ENCODE measurements around the gene PLA2G2D.

The PLA2G2D gene

DNA sequence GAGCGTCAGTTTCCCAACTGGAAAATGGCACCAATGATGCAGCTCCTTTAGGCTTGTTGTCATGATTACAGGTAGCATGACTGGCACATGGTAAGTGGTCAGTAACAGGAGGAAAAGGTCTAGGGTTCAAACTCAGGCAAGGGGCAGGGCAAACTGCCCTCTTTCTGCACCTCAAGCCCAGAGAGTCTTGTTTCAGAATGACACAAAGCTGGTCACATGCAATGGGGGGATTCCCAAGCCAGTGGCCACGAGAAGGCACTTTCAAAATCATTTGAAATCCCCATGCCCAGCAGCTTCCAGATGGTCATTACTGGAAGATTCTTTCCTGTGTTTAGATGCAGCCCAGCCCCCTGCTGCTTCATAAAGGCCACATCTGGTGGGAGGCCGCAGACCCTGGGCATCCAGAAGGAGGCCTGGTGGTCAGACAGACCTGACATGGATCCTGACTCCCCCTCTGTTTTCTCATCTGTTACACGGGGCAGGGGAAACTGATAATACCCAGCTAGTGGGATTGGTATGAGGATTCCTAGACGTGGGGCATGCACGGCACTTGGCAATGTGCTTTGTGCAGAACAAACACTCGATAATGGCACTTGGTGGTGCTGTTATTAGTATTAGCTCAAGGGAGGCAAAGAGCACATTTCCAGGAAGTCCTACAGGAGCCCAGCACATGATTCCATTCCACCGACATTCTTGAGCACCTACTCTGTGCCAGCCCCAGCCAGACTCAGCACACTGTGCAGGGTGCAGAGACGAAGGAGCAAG lies 6.9 kb upstream of the PLA2G2D start:
- TF ChIP-seq, protein P1, sequence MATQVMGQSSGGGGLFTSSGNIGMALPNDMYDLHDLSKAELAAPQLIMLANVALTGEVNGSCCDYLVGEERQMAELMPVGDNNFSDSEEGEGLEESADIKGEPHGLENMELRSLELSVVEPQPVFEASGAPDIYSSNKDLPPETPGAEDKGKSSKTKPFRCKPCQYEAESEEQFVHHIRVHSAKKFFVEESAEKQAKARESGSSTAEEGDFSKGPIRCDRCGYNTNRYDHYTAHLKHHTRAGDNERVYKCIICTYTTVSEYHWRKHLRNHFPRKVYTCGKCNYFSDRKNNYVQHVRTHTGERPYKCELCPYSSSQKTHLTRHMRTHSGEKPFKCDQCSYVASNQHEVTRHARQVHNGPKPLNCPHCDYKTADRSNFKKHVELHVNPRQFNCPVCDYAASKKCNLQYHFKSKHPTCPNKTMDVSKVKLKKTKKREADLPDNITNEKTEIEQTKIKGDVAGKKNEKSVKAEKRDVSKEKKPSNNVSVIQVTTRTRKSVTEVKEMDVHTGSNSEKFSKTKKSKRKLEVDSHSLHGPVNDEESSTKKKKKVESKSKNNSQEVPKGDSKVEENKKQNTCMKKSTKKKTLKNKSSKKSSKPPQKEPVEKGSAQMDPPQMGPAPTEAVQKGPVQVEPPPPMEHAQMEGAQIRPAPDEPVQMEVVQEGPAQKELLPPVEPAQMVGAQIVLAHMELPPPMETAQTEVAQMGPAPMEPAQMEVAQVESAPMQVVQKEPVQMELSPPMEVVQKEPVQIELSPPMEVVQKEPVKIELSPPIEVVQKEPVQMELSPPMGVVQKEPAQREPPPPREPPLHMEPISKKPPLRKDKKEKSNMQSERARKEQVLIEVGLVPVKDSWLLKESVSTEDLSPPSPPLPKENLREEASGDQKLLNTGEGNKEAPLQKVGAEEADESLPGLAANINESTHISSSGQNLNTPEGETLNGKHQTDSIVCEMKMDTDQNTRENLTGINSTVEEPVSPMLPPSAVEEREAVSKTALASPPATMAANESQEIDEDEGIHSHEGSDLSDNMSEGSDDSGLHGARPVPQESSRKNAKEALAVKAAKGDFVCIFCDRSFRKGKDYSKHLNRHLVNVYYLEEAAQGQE (IDR thresholded peaks at IDR 0.05; ENCODE audit: insufficient read depth in 1 of 2, low read depth in 2 of 2, low read length in 2 of 2), result no peak
- TF ChIP-seq TAF1 (IDR thresholded peaks at IDR 0.05; ENCODE audit: borderline replicate concordance, insufficient read depth, low read length) (no peak), SIN3A (IDR thresholded peaks at IDR 0.05; ENCODE audit: borderline replicate concordance, insufficient read depth, low read length) (no peak), POLR2AphosphoS5 (IDR thresholded peaks at IDR 0.05; ENCODE audit: low read depth, low read length) (no peak), FOXP2 (optimal IDR thresholded peaks at IDR 0.05; ENCODE audit: borderline replicate concordance, extremely low read depth, extremely low read length, insufficient read depth) (no peak)

DNA sequence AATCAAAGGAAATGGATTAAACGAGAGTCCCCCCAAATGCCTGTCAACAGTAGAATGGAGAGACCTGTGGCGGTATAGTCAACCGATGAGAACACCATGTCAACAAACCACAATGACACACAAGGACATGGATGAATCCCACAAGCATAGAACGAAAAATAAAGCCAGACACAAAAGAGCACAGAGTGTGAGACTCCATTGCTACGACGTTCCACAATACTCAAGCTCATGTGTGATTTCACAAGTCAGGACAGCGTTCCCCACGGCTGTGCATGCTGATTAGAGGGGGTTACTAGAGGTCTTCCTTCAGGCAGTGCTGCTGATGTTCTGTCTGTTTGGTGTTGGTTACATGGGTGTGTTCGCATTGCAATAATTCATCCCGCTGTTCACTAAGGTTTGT lies 5.8 kb upstream of the PLA2G2D start:
- TF ChIP-seq SIN3A (IDR thresholded peaks at IDR 0.05; ENCODE audit: borderline replicate concordance, insufficient read depth, low read length), result no peak
- TF ChIP-seq TAF1 (IDR thresholded peaks at IDR 0.05; ENCODE audit: borderline replicate concordance, insufficient read depth, low read length), result no peak
- no peak for TF ChIP-seq FOXP2 (optimal IDR thresholded peaks at IDR 0.05; ENCODE audit: borderline replicate concordance, extremely low read depth, extremely low read length, insufficient read depth)
- TF ChIP-seq POLR2AphosphoS5 (IDR thresholded peaks at IDR 0.05; ENCODE audit: low read depth, low read length), result no peak
- TF ChIP-seq, protein P1 (IDR thresholded peaks at IDR 0.05; ENCODE audit: insufficient read depth in 1 of 2, low read depth in 2 of 2, low read length in 2 of 2), result no peak

DNA sequence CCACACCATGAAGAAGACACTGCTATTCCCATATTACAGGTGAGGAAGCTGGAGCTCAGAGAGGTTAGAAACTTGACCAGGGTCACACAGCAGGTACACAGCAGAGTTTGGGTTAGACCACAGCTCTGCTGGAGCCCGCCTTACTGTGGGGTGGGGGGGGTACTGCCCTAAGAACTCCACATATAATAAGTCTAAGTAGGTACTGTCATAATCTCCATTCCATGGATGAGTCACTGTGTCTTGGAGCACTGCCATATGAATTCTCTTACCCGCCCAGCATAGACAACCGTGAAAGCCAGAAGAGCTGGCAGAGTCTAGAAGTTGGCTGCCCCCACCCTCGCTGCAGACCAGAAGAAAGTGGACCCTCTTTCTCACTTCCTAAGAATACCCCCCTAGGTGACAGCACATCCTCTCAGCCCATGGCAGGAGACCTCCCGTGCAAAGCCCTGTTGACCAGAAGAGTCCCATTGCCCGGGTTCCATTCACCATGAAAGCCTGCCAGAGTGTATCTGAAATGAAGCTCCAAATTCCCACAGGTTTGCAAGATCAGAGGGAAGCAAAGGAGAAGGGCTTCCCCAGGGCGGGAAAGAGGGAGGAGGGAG lies 5.2 kb upstream of the PLA2G2D start:
- no peak for TF ChIP-seq SIN3A (IDR thresholded peaks at IDR 0.05; ENCODE audit: borderline replicate concordance, insufficient read depth, low read length)
- TF ChIP-seq FOXP2 (optimal IDR thresholded peaks at IDR 0.05; ENCODE audit: borderline replicate concordance, extremely low read depth, extremely low read length, insufficient read depth), result no peak
- TF ChIP-seq POLR2AphosphoS5 (IDR thresholded peaks at IDR 0.05; ENCODE audit: low read depth, low read length), result no peak
- TF ChIP-seq, protein P1 (IDR thresholded peaks at IDR 0.05; ENCODE audit: insufficient read depth in 1 of 2, low read depth in 2 of 2, low read length in 2 of 2), result no peak
- no peak for TF ChIP-seq TAF1 (IDR thresholded peaks at IDR 0.05; ENCODE audit: borderline replicate concordance, insufficient read depth, low read length)

DNA sequence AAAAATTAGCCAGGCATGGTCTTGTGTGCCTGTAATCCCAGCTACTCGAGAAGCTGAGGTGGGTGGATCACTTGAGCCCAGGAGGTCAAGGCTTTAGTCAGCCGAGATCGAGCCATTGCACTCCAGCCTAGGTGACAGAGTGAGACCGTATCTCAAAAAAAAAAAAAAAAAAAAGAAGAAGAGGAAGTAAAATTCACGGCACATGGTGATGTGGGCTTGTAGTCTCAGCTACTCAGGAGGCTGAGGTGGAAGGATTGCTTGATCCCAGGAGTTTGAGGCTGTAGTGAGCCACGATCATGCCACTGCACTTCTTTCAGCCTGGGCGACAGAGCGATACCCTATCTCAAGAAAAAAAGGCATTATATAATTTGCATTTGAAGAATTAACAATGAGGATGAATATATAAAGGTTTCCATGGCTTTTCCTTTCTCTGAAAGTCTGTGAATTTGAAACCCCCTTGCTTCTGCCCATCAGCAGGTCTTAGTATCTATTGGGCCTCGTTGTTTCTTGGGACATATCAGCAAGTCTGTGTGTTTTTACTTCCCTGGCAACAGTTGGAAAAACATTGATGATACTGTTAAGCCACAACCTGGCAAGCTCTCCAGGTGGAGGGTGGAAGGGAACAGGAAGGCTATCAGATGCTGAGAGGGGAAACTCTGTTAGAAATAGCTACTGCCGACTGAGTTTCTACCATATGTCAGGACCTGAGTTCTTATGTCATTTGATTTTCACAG lies 4.6 kb upstream of the PLA2G2D start:
- TF ChIP-seq SIN3A (IDR thresholded peaks at IDR 0.05; ENCODE audit: borderline replicate concordance, insufficient read depth, low read length), result no peak
- TF ChIP-seq POLR2AphosphoS5 (IDR thresholded peaks at IDR 0.05; ENCODE audit: low read depth, low read length), result no peak
- no peak for TF ChIP-seq FOXP2 (optimal IDR thresholded peaks at IDR 0.05; ENCODE audit: borderline replicate concordance, extremely low read depth, extremely low read length, insufficient read depth)
- TF ChIP-seq, protein P1 (IDR thresholded peaks at IDR 0.05; ENCODE audit: insufficient read depth in 1 of 2, low read depth in 2 of 2, low read length in 2 of 2), result no peak
- no peak for TF ChIP-seq TAF1 (IDR thresholded peaks at IDR 0.05; ENCODE audit: borderline replicate concordance, insufficient read depth, low read length)
